Measurements from ENCODE around the gene APOL6. TPM values are rescaled to one million over a fixed set of nuclear protein-coding genes. Genes with fewer than 3 reads are reported as not detected.

APOL6 gene
- total RNA-seq, 1 donor, result 39.3 TPM

- H3K4me3 ChIP-seq (ENCODE audit: low read depth, low read length), result no peak overlapping the region
- peak; percentile 40 for DNase-seq (ENCODE audit: low read depth)
- TF ChIP-seq CTCF (IDR thresholded peaks at IDR 0.05; ENCODE audit: insufficient read depth, low read depth, low read length), result no peak
These were observed 43.5 kb upstream of the APOL6 start for GRCh38 chr22:35604621-35605368.

GRCh38 chr22:35605369-35605680 lies 42.9 kb upstream of the APOL6 start:
- DNase-seq (ENCODE audit: low read depth), result no peak
- no peak overlapping the region for H3K4me3 ChIP-seq (ENCODE audit: low read depth, low read length)
- TF ChIP-seq CTCF (IDR thresholded peaks at IDR 0.05; ENCODE audit: insufficient read depth, low read depth, low read length), result no peak

- DNase-seq (ENCODE audit: low read depth), result no peak
- TF ChIP-seq CTCF (IDR thresholded peaks at IDR 0.05; ENCODE audit: insufficient read depth, low read depth, low read length), result no peak
- H3K4me3 ChIP-seq (ENCODE audit: low read depth, low read length), result no peak overlapping the region
These were observed 42.3 kb upstream of the APOL6 start for GRCh38 chr22:35605851-35606481.

- no peak for DNase-seq (ENCODE audit: low read depth)
- no peak overlapping the region for H3K4me3 ChIP-seq (ENCODE audit: low read depth, low read length)
- no peak for TF ChIP-seq CTCF (IDR thresholded peaks at IDR 0.05; ENCODE audit: insufficient read depth, low read depth, low read length)
These were observed 41.3 kb upstream of the APOL6 start for GRCh38 chr22:35606916-35607315.

GRCh38 chr22:35608088-35608487 lies 40.2 kb upstream of the APOL6 start:
- H3K4me3 ChIP-seq (ENCODE audit: low read depth, low read length), result no peak overlapping the region
- TF ChIP-seq CTCF (IDR thresholded peaks at IDR 0.05; ENCODE audit: insufficient read depth, low read depth, low read length), result no peak
- no peak for DNase-seq (ENCODE audit: low read depth)

- no peak for TF ChIP-seq CTCF (IDR thresholded peaks at IDR 0.05; ENCODE audit: insufficient read depth, low read depth, low read length)
- DNase-seq (ENCODE audit: low read depth), result no peak
- no peak overlapping the region for H3K4me3 ChIP-seq (ENCODE audit: low read depth, low read length)
These were observed 39.0 kb upstream of the APOL6 start for GRCh38 chr22:35609261-35609660.

Measured in fibroblast of villous mesenchyme (primary cell).